ENCODE results near the gene IDH3B. TPM values are rescaled to one million over a fixed set of nuclear protein-coding genes. Genes with fewer than 3 reads are reported as not detected.

IDH3B gene
- total and polyA plus RNA-seq, 2 of the 13 experiments (the other 11 are each of a cell fraction or from before 2014, with no cell fraction given) = 215 to 254 TPM

GRCh38 chr20:2693286-2694007, 29.4 kb upstream of the IDH3B start (continued):
- TF ChIP-seq, protein P1, sequence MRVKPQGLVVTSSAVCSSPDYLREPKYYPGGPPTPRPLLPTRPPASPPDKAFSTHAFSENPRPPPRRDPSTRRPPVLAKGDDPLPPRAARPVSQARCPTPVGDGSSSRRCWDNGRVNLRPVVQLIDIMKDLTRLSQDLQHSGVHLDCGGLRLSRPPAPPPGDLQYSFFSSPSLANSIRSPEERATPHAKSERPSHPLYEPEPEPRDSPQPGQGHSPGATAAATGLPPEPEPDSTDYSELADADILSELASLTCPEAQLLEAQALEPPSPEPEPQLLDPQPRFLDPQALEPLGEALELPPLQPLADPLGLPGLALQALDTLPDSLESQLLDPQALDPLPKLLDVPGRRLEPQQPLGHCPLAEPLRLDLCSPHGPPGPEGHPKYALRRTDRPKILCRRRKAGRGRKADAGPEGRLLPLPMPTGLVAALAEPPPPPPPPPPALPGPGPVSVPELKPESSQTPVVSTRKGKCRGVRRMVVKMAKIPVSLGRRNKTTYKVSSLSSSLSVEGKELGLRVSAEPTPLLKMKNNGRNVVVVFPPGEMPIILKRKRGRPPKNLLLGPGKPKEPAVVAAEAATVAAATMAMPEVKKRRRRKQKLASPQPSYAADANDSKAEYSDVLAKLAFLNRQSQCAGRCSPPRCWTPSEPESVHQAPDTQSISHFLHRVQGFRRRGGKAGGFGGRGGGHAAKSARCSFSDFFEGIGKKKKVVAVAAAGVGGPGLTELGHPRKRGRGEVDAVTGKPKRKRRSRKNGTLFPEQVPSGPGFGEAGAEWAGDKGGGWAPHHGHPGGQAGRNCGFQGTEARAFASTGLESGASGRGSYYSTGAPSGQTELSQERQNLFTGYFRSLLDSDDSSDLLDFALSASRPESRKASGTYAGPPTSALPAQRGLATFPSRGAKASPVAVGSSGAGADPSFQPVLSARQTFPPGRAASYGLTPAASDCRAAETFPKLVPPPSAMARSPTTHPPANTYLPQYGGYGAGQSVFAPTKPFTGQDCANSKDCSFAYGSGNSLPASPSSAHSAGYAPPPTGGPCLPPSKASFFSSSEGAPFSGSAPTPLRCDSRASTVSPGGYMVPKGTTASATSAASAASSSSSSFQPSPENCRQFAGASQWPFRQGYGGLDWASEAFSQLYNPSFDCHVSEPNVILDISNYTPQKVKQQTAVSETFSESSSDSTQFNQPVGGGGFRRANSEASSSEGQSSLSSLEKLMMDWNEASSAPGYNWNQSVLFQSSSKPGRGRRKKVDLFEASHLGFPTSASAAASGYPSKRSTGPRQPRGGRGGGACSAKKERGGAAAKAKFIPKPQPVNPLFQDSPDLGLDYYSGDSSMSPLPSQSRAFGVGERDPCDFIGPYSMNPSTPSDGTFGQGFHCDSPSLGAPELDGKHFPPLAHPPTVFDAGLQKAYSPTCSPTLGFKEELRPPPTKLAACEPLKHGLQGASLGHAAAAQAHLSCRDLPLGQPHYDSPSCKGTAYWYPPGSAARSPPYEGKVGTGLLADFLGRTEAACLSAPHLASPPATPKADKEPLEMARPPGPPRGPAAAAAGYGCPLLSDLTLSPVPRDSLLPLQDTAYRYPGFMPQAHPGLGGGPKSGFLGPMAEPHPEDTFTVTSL (CRISPR knock-in tag; IDR thresholded peaks at IDR 0.05; ENCODE audit: borderline replicate concordance) = no peak
- TF ChIP-seq, protein P2, sequence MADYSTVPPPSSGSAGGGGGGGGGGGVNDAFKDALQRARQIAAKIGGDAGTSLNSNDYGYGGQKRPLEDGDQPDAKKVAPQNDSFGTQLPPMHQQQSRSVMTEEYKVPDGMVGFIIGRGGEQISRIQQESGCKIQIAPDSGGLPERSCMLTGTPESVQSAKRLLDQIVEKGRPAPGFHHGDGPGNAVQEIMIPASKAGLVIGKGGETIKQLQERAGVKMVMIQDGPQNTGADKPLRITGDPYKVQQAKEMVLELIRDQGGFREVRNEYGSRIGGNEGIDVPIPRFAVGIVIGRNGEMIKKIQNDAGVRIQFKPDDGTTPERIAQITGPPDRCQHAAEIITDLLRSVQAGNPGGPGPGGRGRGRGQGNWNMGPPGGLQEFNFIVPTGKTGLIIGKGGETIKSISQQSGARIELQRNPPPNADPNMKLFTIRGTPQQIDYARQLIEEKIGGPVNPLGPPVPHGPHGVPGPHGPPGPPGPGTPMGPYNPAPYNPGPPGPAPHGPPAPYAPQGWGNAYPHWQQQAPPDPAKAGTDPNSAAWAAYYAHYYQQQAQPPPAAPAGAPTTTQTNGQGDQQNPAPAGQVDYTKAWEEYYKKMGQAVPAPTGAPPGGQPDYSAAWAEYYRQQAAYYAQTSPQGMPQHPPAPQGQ (CRISPR knock-in tag; IDR thresholded peaks at IDR 0.05; ENCODE audit: borderline replicate concordance) = no peak
- TF ChIP-seq, protein P3, sequence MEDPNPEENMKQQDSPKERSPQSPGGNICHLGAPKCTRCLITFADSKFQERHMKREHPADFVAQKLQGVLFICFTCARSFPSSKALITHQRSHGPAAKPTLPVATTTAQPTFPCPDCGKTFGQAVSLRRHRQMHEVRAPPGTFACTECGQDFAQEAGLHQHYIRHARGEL (CRISPR knock-in tag; IDR thresholded peaks at IDR 0.05) = no peak
- TF ChIP-seq RFX3 (CRISPR knock-in tag; IDR thresholded peaks at IDR 0.05) (no peak), IRX3 (CRISPR knock-in tag; IDR thresholded peaks at IDR 0.05; ENCODE audit: borderline replicate concordance, low read depth) (no peak), HNF1A (IDR thresholded peaks at IDR 0.05; ENCODE audit: low read depth) (no peak), HNF1A (CRISPR knock-in tag; IDR thresholded peaks at IDR 0.05; ENCODE audit: borderline replicate concordance) (peak; percentile 53; the same call in 1 of the 2 replicates), ZNF496 (CRISPR knock-in tag; IDR thresholded peaks at IDR 0.05; ENCODE audit: insufficient replicate concordance) (no peak), TMF1 (CRISPR knock-in tag; IDR thresholded peaks at IDR 0.05; ENCODE audit: low read depth) (no peak), ZNF350 (CRISPR knock-in tag; IDR thresholded peaks at IDR 0.05; ENCODE audit: borderline replicate concordance, low read depth) (no peak), IRF2 (CRISPR knock-in tag; IDR thresholded peaks at IDR 0.05) (no peak), ARID3A (IDR thresholded peaks at IDR 0.05; ENCODE audit: low read depth, low read length) (no peak)

Measured in HepG2 (cell line).